Activated naive CD8-positive, alpha-beta T cell treated with anti-CD3 and anti-CD28 coated beads, Interleukin-2, amount 50 U/mL, for 24 hours (primary cell): ENCODE results near the gene TMEM221.
"Not testable (repeated sequence)": the region's sequence is repeated elsewhere in the genome, so short reads cannot be mapped to it uniquely, and the experiment has no call there.

Source experiments
- ATAC-seq: fragments of 150-1000 bp; cut with Tn5 transposase; one replicate; pipeline ENCODE4 v1.10.0; 2021
- DNase-seq: peaks from one replicate; pipeline ENCODE4 v3.0.0; 2021
- H3K27ac Mint-ChIP-seq: one replicate; pipeline ENCODE4 v1.8.0; 2021; ENCODE audit warnings: mild to moderate bottlenecking, mixed read lengths
- H3K27me3 Mint-ChIP-seq: one replicate; pipeline ENCODE4 v1.8.0; 2021; ENCODE audit warnings: mixed read lengths
- H3K36me3 Mint-ChIP-seq: one replicate; pipeline ENCODE4 v1.8.0; 2021; ENCODE audit warnings: low read depth, mixed read lengths
- H3K4me1 Mint-ChIP-seq: one replicate; pipeline ENCODE4 v1.8.0; 2021; ENCODE audit warnings: mixed read lengths
- H3K4me3 Mint-ChIP-seq: one replicate; pipeline ENCODE4 v1.8.0; 2021; ENCODE audit warnings: mild to moderate bottlenecking, moderate library complexity, mixed read lengths
- H3K9me3 Mint-ChIP-seq: one replicate; pipeline ENCODE4 v1.8.0; 2021; ENCODE audit warnings: mixed read lengths

Gene TMEM221

GRCh38 chr19:17482877-17483604 is 34.6 kb upstream of the TMEM221 start:
- Mint-ChIP-seq H3K4me3 (no peak overlapping the region), H3K27ac (no peak overlapping the region), H3K36me3 (no peaks in the 10 kb centered on the region), H3K27me3 (no peaks in the 10 kb centered on the region), H3K9me3 (no peaks in the 10 kb centered on the region), H3K4me1 (peaks cover 12% of the 10 kb centered on the region)
- ATAC-seq (peak; percentile 12), DNase-seq (no peak)

GRCh38 chr19:17481986-17482385 is 33.5 kb upstream of the TMEM221 start:
- H3K4me3 Mint-ChIP-seq: no peak overlapping the region
- H3K27ac Mint-ChIP-seq: no peak overlapping the region
- DNase-seq: no peak
- peaks cover 4% of the 10 kb centered on the region for H3K4me1 Mint-ChIP-seq
- H3K27me3 Mint-ChIP-seq: no peaks in the 10 kb centered on the region
- ATAC-seq: no peak
- H3K9me3 Mint-ChIP-seq: no peaks in the 10 kb centered on the region
- H3K36me3 Mint-ChIP-seq: no peaks in the 10 kb centered on the region

DNA sequence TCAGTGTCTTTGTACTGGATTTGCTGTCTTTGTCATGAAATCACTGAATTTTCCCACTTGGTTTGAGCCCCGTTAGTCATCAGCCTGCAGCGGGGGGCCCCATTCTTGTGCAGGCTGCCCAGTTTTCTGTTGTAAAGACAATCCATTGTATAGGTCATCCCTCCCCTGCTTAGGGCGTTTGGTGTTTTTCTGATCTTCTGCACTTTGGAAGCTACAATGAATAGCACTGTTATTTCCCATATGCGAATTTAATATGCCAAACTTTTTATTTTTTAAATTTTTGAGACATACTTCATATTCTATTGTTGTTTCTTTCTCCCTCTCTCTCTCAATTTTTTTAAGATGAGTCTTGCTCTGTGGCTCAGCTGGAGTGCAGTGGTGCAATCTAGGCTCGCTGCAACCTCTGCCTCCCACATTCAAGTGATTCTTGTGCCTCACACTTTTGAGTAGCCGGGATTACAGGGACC is 30.9 kb upstream of the TMEM221 start:
- no peak overlapping the region for H3K4me3 Mint-ChIP-seq
- no peaks in the 10 kb centered on the region for H3K9me3 Mint-ChIP-seq
- ATAC-seq (no peak), DNase-seq (no peak)
- H3K27me3 Mint-ChIP-seq: no peaks in the 10 kb centered on the region
- peaks cover 4% of the 10 kb centered on the region for H3K4me1 Mint-ChIP-seq
- no peak overlapping the region for H3K27ac Mint-ChIP-seq
- H3K36me3 Mint-ChIP-seq: no peaks in the 10 kb centered on the region

GRCh38 chr19:17475541-17476115 is 27.2 kb upstream of the TMEM221 start:
- Mint-ChIP-seq H3K4me1 (peaks cover 13% of the 10 kb centered on the region), H3K27me3 (no peaks in the 10 kb centered on the region), H3K4me3 (no peak overlapping the region), H3K27ac (no peak overlapping the region), H3K36me3 (no peaks in the 10 kb centered on the region), H3K9me3 (no peaks in the 10 kb centered on the region)
- DNase-seq (no peak), ATAC-seq (no peak)

GRCh38 chr19:17475011-17475540 is 26.6 kb upstream of the TMEM221 start:
- not testable (repeated sequence) for ATAC-seq, H3K36me3 Mint-ChIP-seq, H3K4me3 Mint-ChIP-seq, DNase-seq, H3K27ac Mint-ChIP-seq, H3K9me3 Mint-ChIP-seq, H3K27me3 Mint-ChIP-seq
- H3K4me1 Mint-ChIP-seq: peaks cover 13% of the 10 kb centered on the region

DNA sequence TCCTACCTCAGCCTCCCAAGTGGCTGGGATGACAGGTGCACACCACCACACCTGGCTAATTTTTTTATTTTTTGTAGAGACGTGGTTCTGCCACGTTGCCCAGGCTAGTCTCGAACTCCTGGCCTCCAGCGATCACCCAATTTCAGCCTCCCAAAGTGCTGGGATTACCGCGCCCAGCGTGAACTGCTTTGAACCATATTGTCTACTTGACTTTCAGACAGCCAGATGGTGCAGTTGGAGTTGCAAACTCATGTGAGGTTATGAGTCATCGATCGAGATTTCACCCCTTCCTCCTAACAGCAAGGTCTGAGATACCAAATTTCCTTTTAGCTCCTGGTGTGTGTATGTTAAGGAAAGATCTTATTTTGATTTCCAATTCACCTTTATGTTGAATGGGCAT is 24.6 kb upstream of the TMEM221 start:
- Mint-ChIP-seq H3K4me3 (no peak overlapping the region), H3K36me3 (no peaks in the 10 kb centered on the region), H3K27me3 (no peaks in the 10 kb centered on the region), H3K9me3 (no peaks in the 10 kb centered on the region), H3K4me1 (peaks cover 24% of the 10 kb centered on the region), H3K27ac (no peak overlapping the region)
- no peak for DNase-seq
- no peak for ATAC-seq

DNA sequence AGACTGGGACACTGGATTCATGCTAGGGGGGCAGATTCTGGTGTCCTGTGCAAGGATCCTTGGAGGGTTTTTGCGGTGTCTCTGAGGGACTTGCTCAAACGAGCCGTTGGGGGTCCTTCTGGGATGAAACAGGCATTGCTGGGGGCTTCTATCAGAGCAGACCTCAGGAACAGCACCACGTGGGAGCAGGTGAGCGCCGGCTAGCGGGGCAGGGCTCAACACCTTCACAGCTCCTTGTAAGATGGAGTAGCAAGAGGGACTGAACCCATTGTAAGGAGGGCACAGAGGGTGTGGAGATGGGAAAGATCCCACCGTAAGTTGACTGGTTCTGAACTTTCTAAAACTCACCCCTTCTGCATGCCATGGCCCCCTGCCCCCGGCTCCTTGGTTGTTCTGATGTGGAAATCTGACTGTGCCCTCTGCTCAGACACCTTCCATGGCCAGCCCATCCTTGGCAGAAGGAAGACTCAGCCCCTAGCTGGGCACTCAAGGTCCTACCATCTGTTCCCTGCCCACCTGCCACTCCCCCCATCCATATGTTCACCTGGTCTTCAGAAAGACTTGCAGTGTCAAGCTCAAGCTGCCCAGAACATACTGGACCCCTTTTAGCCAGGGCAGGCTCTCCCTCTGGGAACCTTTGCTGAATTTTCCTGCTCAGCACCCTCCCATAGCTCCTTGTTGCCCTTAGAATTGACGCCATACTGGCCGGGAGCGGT is 23.1 kb upstream of the TMEM221 start:
- no peak for ATAC-seq
- Mint-ChIP-seq H3K4me3 (peak overlapping the region; percentile 91), H3K27ac (no peak overlapping the region), H3K9me3 (no peaks in the 10 kb centered on the region), H3K36me3 (no peaks in the 10 kb centered on the region), H3K4me1 (peaks cover 24% of the 10 kb centered on the region), H3K27me3 (no peaks in the 10 kb centered on the region)
- DNase-seq: no peak

GRCh38 chr19:17470068-17470841 is 21.8 kb upstream of the TMEM221 start, which contains the start of gene SLC27A1:
Gene SLC27A1 (plus strand): TSS chr19:17470524. CDS start chr19:17470541, 17 bp downstream.
- H3K9me3 Mint-ChIP-seq: no peaks in the 10 kb centered on the region
- DNase-seq: peak; percentile 92
- no peaks in the 10 kb centered on the region for H3K36me3 Mint-ChIP-seq
- ATAC-seq: peak; percentile 89
- peak within 1 kb of the TSS; percentile 91 for H3K4me3 Mint-ChIP-seq
- peaks cover 30% of the 10 kb centered on the region for H3K4me1 Mint-ChIP-seq
- H3K27me3 Mint-ChIP-seq: no peaks in the 10 kb centered on the region
- peak within 1 kb of the TSS; percentile 94 for H3K27ac Mint-ChIP-seq

GRCh38 chr19:17469481-17470067 is 21.1 kb upstream of the TMEM221 start:
- Mint-ChIP-seq H3K27me3 (no peaks in the 10 kb centered on the region), H3K4me1 (peaks cover 30% of the 10 kb centered on the region), H3K27ac (peak overlapping the region; percentile 94), H3K4me3 (peak overlapping the region; percentile 91), H3K36me3 (no peaks in the 10 kb centered on the region), H3K9me3 (no peaks in the 10 kb centered on the region)
- DNase-seq (peak; percentile 84), ATAC-seq (peak; percentile 84)

DNA sequence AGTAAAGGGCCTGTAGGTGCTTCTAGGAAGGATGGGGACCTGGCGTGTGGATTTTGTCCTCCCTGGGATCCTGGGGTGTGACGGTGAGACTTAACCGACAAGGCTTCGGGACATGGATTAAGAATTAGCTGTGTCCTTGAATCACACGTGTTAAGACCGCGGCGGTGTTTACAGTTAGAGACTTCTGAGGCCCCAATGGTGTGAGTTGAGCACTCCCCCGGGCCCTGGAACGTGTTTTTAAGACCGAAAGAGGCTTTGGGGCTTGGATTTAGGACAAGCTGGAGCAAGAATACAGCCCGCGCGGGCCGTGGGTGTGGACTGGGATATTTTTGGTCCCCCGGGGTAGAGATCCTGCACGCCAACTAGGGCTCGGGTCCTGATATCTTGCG is 20.6 kb upstream of the TMEM221 start:
- H3K27ac Mint-ChIP-seq: no peak overlapping the region
- peak overlapping the region; percentile 91 for H3K4me3 Mint-ChIP-seq
- ATAC-seq: no peak
- peaks cover 30% of the 10 kb centered on the region for H3K4me1 Mint-ChIP-seq
- no peak for DNase-seq
- H3K27me3 Mint-ChIP-seq: no peaks in the 10 kb centered on the region
- no peaks in the 10 kb centered on the region for H3K36me3 Mint-ChIP-seq
- no peaks in the 10 kb centered on the region for H3K9me3 Mint-ChIP-seq

- peaks cover 30% of the 10 kb centered on the region for H3K4me1 Mint-ChIP-seq
- no peaks in the 10 kb centered on the region for H3K9me3 Mint-ChIP-seq
- no peak overlapping the region for H3K27ac Mint-ChIP-seq
- H3K27me3 Mint-ChIP-seq: no peaks in the 10 kb centered on the region
- no peak for DNase-seq
- H3K4me3 Mint-ChIP-seq: peak overlapping the region; percentile 91
- no peak for ATAC-seq
- H3K36me3 Mint-ChIP-seq: no peaks in the 10 kb centered on the region
Measured at GRCh38 chr19:17468302-17469091, 20.0 kb upstream of the TMEM221 start.

GRCh38 chr19:17467471-17468301 is 19.2 kb upstream of the TMEM221 start:
- H3K9me3 Mint-ChIP-seq: no peaks in the 10 kb centered on the region
- DNase-seq (no peak), ATAC-seq (no peak)
- no peak overlapping the region for H3K4me3 Mint-ChIP-seq
- H3K4me1 Mint-ChIP-seq: peaks cover 22% of the 10 kb centered on the region
- no peaks in the 10 kb centered on the region for H3K27me3 Mint-ChIP-seq
- H3K27ac Mint-ChIP-seq: no peak overlapping the region
- no peaks in the 10 kb centered on the region for H3K36me3 Mint-ChIP-seq

GRCh38 chr19:17466487-17466850 is 18.0 kb upstream of the TMEM221 start:
- DNase-seq (no peak), ATAC-seq (no peak)
- Mint-ChIP-seq H3K4me3 (no peak overlapping the region), H3K9me3 (no peaks in the 10 kb centered on the region), H3K27ac (no peak overlapping the region), H3K27me3 (no peaks in the 10 kb centered on the region), H3K36me3 (no peaks in the 10 kb centered on the region), H3K4me1 (peaks cover 22% of the 10 kb centered on the region)
